GM23338 (cell line): ENCODE data around the gene HCAR1.

Source experiments
- EZH2 ChIP-seq: fragments of 200-600 bp; sonication (generic); IDR thresholded peaks from one replicate; pipeline ENCODE4 v1.8.0; 2017; ENCODE audit warnings: antibody characterized with exemption, mild to moderate bottlenecking, low read depth; ENCODE audit not compliant: unreplicated experiment
- EZH2phosphoT487 ChIP-seq: fragments of 200-600 bp; sonication (generic); IDR thresholded peaks from one replicate; pipeline ENCODE4 v1.8.1; 2018; ENCODE audit warnings: antibody characterized with exemption; ENCODE audit not compliant: unreplicated experiment
- POLR2AphosphoS5 ChIP-seq: IDR thresholded peaks from 2 replicates; pipeline ENCODE4 v1.6.1; 2016; ENCODE audit warnings: antibody characterized with exemption, low read depth
- TF ChIP-seq, protein P1 (sequence below), 2 experiments: fragments of 200-600 bp in 1 of 2; sonication (generic) in 1 of 2; conservative IDR thresholded peaks; 2 replicates each; pipeline versions ENCODE4 v1.5.1 to v1.6.1; 2016 to 2017; ENCODE audit warnings: antibody characterized with exemption in 2 of 2, low read depth in 2 of 2, mild to moderate bottlenecking in 2 of 2, moderate library complexity in 1 of 2
- TF ChIP-seq, protein P2 (sequence below): IDR thresholded peaks from one replicate; pipeline ENCODE4 v1.6.1; 2018; ENCODE audit warnings: antibody characterized with exemption; ENCODE audit not compliant: unreplicated experiment

DNA sequence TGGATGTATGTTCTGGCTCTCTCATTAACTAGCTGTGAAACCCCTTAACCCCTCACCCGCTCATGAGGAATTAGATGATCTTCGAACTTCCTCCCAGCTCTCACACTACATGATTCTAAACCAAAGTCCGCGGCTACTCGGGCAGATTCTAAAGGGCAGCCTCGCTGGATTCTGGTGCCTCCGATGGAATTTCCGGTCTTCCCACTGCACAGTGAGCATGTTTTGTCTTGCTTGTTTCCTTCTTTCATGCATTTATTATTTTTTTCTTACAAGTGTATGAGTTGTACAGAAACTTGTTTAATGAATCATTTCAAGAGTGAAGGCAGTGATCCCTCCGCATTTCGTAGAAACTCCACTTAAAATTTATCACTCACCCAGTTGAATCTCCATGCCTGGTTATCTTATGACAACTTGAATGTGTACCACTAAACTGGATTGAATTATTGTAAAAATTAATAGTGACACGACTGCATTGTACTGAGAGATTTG lies 9.5 kb downstream of the HCAR1 start:
- TF ChIP-seq, protein P1, sequence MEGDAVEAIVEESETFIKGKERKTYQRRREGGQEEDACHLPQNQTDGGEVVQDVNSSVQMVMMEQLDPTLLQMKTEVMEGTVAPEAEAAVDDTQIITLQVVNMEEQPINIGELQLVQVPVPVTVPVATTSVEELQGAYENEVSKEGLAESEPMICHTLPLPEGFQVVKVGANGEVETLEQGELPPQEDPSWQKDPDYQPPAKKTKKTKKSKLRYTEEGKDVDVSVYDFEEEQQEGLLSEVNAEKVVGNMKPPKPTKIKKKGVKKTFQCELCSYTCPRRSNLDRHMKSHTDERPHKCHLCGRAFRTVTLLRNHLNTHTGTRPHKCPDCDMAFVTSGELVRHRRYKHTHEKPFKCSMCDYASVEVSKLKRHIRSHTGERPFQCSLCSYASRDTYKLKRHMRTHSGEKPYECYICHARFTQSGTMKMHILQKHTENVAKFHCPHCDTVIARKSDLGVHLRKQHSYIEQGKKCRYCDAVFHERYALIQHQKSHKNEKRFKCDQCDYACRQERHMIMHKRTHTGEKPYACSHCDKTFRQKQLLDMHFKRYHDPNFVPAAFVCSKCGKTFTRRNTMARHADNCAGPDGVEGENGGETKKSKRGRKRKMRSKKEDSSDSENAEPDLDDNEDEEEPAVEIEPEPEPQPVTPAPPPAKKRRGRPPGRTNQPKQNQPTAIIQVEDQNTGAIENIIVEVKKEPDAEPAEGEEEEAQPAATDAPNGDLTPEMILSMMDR (conservative IDR thresholded peaks at IDR 0.05; ENCODE audit: low read depth in 2 of 2): no peak
- TF ChIP-seq, protein P2, sequence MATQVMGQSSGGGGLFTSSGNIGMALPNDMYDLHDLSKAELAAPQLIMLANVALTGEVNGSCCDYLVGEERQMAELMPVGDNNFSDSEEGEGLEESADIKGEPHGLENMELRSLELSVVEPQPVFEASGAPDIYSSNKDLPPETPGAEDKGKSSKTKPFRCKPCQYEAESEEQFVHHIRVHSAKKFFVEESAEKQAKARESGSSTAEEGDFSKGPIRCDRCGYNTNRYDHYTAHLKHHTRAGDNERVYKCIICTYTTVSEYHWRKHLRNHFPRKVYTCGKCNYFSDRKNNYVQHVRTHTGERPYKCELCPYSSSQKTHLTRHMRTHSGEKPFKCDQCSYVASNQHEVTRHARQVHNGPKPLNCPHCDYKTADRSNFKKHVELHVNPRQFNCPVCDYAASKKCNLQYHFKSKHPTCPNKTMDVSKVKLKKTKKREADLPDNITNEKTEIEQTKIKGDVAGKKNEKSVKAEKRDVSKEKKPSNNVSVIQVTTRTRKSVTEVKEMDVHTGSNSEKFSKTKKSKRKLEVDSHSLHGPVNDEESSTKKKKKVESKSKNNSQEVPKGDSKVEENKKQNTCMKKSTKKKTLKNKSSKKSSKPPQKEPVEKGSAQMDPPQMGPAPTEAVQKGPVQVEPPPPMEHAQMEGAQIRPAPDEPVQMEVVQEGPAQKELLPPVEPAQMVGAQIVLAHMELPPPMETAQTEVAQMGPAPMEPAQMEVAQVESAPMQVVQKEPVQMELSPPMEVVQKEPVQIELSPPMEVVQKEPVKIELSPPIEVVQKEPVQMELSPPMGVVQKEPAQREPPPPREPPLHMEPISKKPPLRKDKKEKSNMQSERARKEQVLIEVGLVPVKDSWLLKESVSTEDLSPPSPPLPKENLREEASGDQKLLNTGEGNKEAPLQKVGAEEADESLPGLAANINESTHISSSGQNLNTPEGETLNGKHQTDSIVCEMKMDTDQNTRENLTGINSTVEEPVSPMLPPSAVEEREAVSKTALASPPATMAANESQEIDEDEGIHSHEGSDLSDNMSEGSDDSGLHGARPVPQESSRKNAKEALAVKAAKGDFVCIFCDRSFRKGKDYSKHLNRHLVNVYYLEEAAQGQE: no peak
- no peak for TF ChIP-seq POLR2AphosphoS5
- no peak for TF ChIP-seq EZH2
- no peak for TF ChIP-seq EZH2phosphoT487
